Activated naive CD4-positive, alpha-beta T cell treated with anti-CD3 and anti-CD28 coated beads, Interleukin-2, amount 50 U/mL, for 72 hours (primary cell): ENCODE results near the gene POLR1G. TPM values are rescaled to one million over a fixed set of nuclear protein-coding genes. Genes with fewer than 3 reads are reported as not detected.
"Not testable (repeated sequence)": the region's sequence is repeated elsewhere in the genome, so short reads cannot be mapped to it uniquely, and the experiment has no call there.

Experiments used
- ATAC-seq, 2 donors: fragments of 150-1000 bp; cut with Tn5 transposase; 2 replicates each; pipeline ENCODE4 v1.10.0; 2021; ENCODE audit warnings: mild to moderate bottlenecking in 2 of 2, moderate library complexity in 2 of 2
- DNase-seq, 2 donors: peaks; one replicate each; pipeline ENCODE4 v3.0.0; 2021 to 2022; ENCODE audit warnings: low spot score in 2 of 2
- H3K27ac Mint-ChIP-seq, 2 donors: one replicate each; pipeline ENCODE4 v1.8.0; 2022; ENCODE audit warnings: mild to moderate bottlenecking in 2 of 2, mixed read lengths in 2 of 2
- H3K36me3 Mint-ChIP-seq, 2 donors: one replicate each; pipeline ENCODE4 v1.8.0; 2022; ENCODE audit warnings: mixed read lengths in 2 of 2
- H3K9me3 Mint-ChIP-seq, 2 donors: one replicate each; pipeline ENCODE4 v1.8.0; 2022; ENCODE audit warnings: mixed read lengths in 2 of 2
- total RNA-seq, 2 donors: library from RNA; stranded (reverse); gene quantifications; one replicate each; pipeline ENCODE4 v1.2.3, GENCODE V29; 2022

Gene POLR1G
- total RNA-seq, 2 donors from 2014 or later = 6.8 to 14.1 TPM

- H3K27ac Mint-ChIP-seq = no peak overlapping the region
- no peaks in the 10 kb centered on the region for H3K9me3 Mint-ChIP-seq
- DNase-seq (no peak), ATAC-seq (peak in 1 of 2 donors; percentile 41)
- peaks cover 0 to 4% of the 10 kb centered on the region in 2 donors for H3K36me3 Mint-ChIP-seq
Observed at GRCh38 chr19:45385392-45386221, 20.8 kb upstream of the POLR1G start.

- H3K9me3 Mint-ChIP-seq = no peaks in the 10 kb centered on the region
- DNase-seq (no peak), ATAC-seq (peak in 1 of 2 donors; percentile 28)
- no peaks in the 10 kb centered on the region for H3K36me3 Mint-ChIP-seq
- H3K27ac Mint-ChIP-seq = no peak overlapping the region
Observed at GRCh38 chr19:45391346-45391745, 15.1 kb upstream of the POLR1G start.

- ATAC-seq (no peak), DNase-seq (no peak)
- Mint-ChIP-seq H3K27ac (no peak overlapping the region), H3K36me3 (peaks cover 0 to 3% of the 10 kb centered on the region in 2 donors), H3K9me3 (no peaks in the 10 kb centered on the region)
Observed at GRCh38 chr19:45391871-45392665, 14.4 kb upstream of the POLR1G start.

- no peak for ATAC-seq
Observed at GRCh38 chr19:45395821-45396617, 10.4 kb upstream of the POLR1G start.

GRCh38 chr19:45400192-45400591 lies 6.3 kb upstream of the POLR1G start:
- H3K9me3 Mint-ChIP-seq = no peaks in the 10 kb centered on the region
- ATAC-seq = no peak

More at GRCh38 chr19:45395821-45396617, 10.4 kb upstream of the POLR1G start:
- no peak for DNase-seq
- Mint-ChIP-seq H3K27ac (no peak overlapping the region), H3K9me3 (no peaks in the 10 kb centered on the region), H3K36me3 (peaks cover 0 to 10% of the 10 kb centered on the region in 2 donors)

GRCh38 chr19:45401815-45402214 lies 4.6 kb upstream of the POLR1G start:
- Mint-ChIP-seq H3K36me3 (peaks cover 10 to 30% of the 10 kb centered on the region in 2 donors), H3K9me3 (no peaks in the 10 kb centered on the region), H3K27ac (no peak overlapping the region)
- no peak for DNase-seq
- no peak for ATAC-seq

More at GRCh38 chr19:45400192-45400591, 6.3 kb upstream of the POLR1G start:
- DNase-seq = no peak
- Mint-ChIP-seq H3K27ac (no peak overlapping the region), H3K36me3 (peaks cover 0 to 25% of the 10 kb centered on the region in 2 donors)

- Mint-ChIP-seq H3K27ac (no peak overlapping the region), H3K36me3 (peaks cover 10 to 23% of the 10 kb centered on the region in 2 donors), H3K9me3 (no peaks in the 10 kb centered on the region)
- ATAC-seq (no peak), DNase-seq (peak in 1 of 2 donors; percentile 52)
Observed at GRCh38 chr19:45402298-45403061, 4.0 kb upstream of the POLR1G start.

GRCh38 chr19:45403272-45403671 lies 3.2 kb upstream of the POLR1G start:
- DNase-seq (no peak), ATAC-seq (no peak)
- Mint-ChIP-seq H3K9me3 (no peaks in the 10 kb centered on the region), H3K27ac (peak overlapping the region in 1 of 2 donors; percentile 74), H3K36me3 (peaks cover 14 to 24% of the 10 kb centered on the region in 2 donors)

GRCh38 chr19:45403781-45404556 lies 2.5 kb upstream of the POLR1G start:
- Mint-ChIP-seq H3K27ac (peak overlapping the region in 1 of 2 donors; percentile 81), H3K36me3 (peaks cover 21 to 31% of the 10 kb centered on the region in 2 donors), H3K9me3 (no peaks in the 10 kb centered on the region)
- DNase-seq (peak in 1 of 2 donors; percentile 89), ATAC-seq (peak in 1 of 2 donors; percentile 34)

- Mint-ChIP-seq H3K9me3 (no peaks in the 10 kb centered on the region), H3K36me3 (peaks cover 24 to 36% of the 10 kb centered on the region in 2 donors), H3K27ac (peak within 1 kb of the TSS; percentile 91 to 95)
- ATAC-seq (peak; percentile 3 to 67), DNase-seq (peak in 1 of 2 donors; percentile 78)
Observed at GRCh38 chr19:45404557-45405434, 1.6 kb upstream of the POLR1G start, which contains the start of gene PPP1R13L. Gene PPP1R13L, minus strand, starts transcription at chr19:45405069. Its CDS starts 6,751 bp downstream, at chr19:45398318.

GRCh38 chr19:45405435-45406225 lies 814 bp upstream of the POLR1G start:
- Mint-ChIP-seq H3K27ac (peak overlapping the region; percentile 91 to 95), H3K36me3 (peaks cover 24 to 39% of the 10 kb centered on the region in 2 donors), H3K9me3 (no peaks in the 10 kb centered on the region)
- ATAC-seq (peak; percentile 69 to 75), DNase-seq (peak; percentile 83 to 85)

GRCh38 chr19:45407091-45407375 lies 589 bp downstream of the POLR1G start:
- no peak for ATAC-seq
- Mint-ChIP-seq H3K27ac (peak overlapping the region; percentile 70 to 91), H3K9me3 (no peaks in the 10 kb centered on the region), H3K36me3 (peaks cover 24 to 45% of the 10 kb centered on the region in 2 donors)
- no peak for DNase-seq

- peaks cover 24 to 45% of the 10 kb centered on the region in 2 donors for H3K36me3 Mint-ChIP-seq
- not testable (repeated sequence) for ATAC-seq, DNase-seq, H3K9me3 Mint-ChIP-seq, H3K27ac Mint-ChIP-seq
Observed at GRCh38 chr19:45407585-45407984, 1.1 kb downstream of the POLR1G start.

- no peak for ATAC-seq
- Mint-ChIP-seq H3K27ac (no peak overlapping the region), H3K9me3 (no peaks in the 10 kb centered on the region), H3K36me3 (peaks cover 24 to 45% of the 10 kb centered on the region in 2 donors)
- DNase-seq = no peak
Observed at GRCh38 chr19:45408121-45408520, 1.7 kb downstream of the POLR1G start.
